Endodermal cell (in vitro differentiated cells): Measurements from ENCODE around the gene NME3. TPM values are rescaled to one million over a fixed set of nuclear protein-coding genes. Genes with fewer than 3 reads are reported as not detected.

Experiments
- DNase-seq: peaks from one replicate; pipeline ENCODE4 v3.0.0-alpha.2; 2017
- H3K27ac ChIP-seq: 2 replicates; pipeline ENCODE4 v1.5.1; 2013; ENCODE audit warnings: mild to moderate bottlenecking, low read depth, low read length, moderate library complexity
- H3K27me3 ChIP-seq: 2 replicates; pipeline ENCODE4 v1.6.1; 2013; ENCODE audit warnings: mild to moderate bottlenecking, low read length, moderate library complexity; ENCODE audit not compliant: insufficient read depth, control insufficient read depth, poor library complexity, severe bottlenecking
- H3K36me3 ChIP-seq: 2 replicates; pipeline ENCODE4 v1.7.0; 2013; ENCODE audit warnings: mild to moderate bottlenecking, low read length, moderate library complexity; ENCODE audit not compliant: control insufficient read depth, insufficient read depth
- H3K4me1 ChIP-seq: one replicate; pipeline ENCODE4 v1.7.0; 2013; ENCODE audit warnings: low read length; ENCODE audit not compliant: control insufficient read depth, insufficient read depth
- H3K4me3 ChIP-seq: 2 replicates; pipeline ENCODE4 v1.5.1; 2013; ENCODE audit warnings: mild to moderate bottlenecking, low read length, moderate library complexity
- H3K9ac ChIP-seq: 2 replicates; pipeline ENCODE4 v1.6.1; 2013; ENCODE audit warnings: mild to moderate bottlenecking, low read length, moderate library complexity; ENCODE audit not compliant: poor library complexity, severe bottlenecking; ENCODE audit errors: extremely low read depth
- H3K9me3 ChIP-seq: 2 replicates; pipeline ENCODE4 v1.6.1; 2013; ENCODE audit warnings: mild to moderate bottlenecking, low read length, moderate library complexity; ENCODE audit not compliant: control insufficient read depth
- H3K27ac Mint-ChIP-seq: 2 replicates; pipeline ENCODE4 v1.8.0; 2020; ENCODE audit warnings: mixed read lengths
- H3K27me3 Mint-ChIP-seq: 2 replicates; pipeline ENCODE4 v1.8.0; 2021; ENCODE audit warnings: mild to moderate bottlenecking, mixed read lengths; ENCODE audit not compliant: insufficient read depth
- H3K36me3 Mint-ChIP-seq: 2 replicates; pipeline ENCODE4 v1.8.0; 2020; ENCODE audit warnings: low read depth, mixed read lengths
- H3K4me1 Mint-ChIP-seq: 2 replicates; pipeline ENCODE4 v1.8.0; 2020; ENCODE audit warnings: mixed read lengths
- H3K4me3 Mint-ChIP-seq: 2 replicates; pipeline ENCODE4 v1.8.0; 2020; ENCODE audit warnings: mild to moderate bottlenecking, moderate library complexity, mixed read lengths
- H3K9me3 Mint-ChIP-seq: 2 replicates; pipeline ENCODE4 v1.8.0; 2020; ENCODE audit warnings: mild to moderate bottlenecking, mixed read lengths
- CTCF ChIP-seq: fragments of 200-600 bp; sonication (generic); conservative IDR thresholded peaks from 2 replicates; pipeline ENCODE4 v1.5.0; 2021; ENCODE audit warnings: antibody characterized with exemption, mild to moderate bottlenecking
- WGBS, 2 experiments: methylation state at CpG; one replicate each; pipeline versions ENCODE4 v1.1.5 to v1.1.7; 2013; ENCODE audit warnings: missing lambda C conversion rate in 2 of 2, mixed read lengths in 1 of 2; ENCODE audit not compliant: insufficient coverage in 1 of 2, insufficient read length in 1 of 2; 5-methylcytosine and 5-hydroxymethylcytosine counted together
- total RNA-seq, 2 donors: library from RNA; stranded (reverse); fragmentation: NEBNext Ultra II Directional in 1 of 2; extraction: Animal tissue kit (Norgen Biotek cat#: 25700) in 1 of 2; gene quantifications; 2 replicates in 1 of 2; 3 replicates in 1 of 2; pipeline ENCODE4 v1.2.1, GENCODE V29; 2021

NME3 gene
- total RNA-seq, 2 donors from 2014 or later: 70.3 to 73.6 TPM

GRCh38 chr16:1779234-1779701, 7.9 kb upstream of the NME3 start:
- peaks cover 11% of the 10 kb centered on the region for H3K36me3 Mint-ChIP-seq
- H3K4me3 Mint-ChIP-seq: no peak overlapping the region
- peaks cover 19% of the 10 kb centered on the region for H3K36me3 ChIP-seq
- H3K4me1 Mint-ChIP-seq: peaks cover 10% of the 10 kb centered on the region
- no peak overlapping the region for H3K27ac ChIP-seq
- no peaks in the 10 kb centered on the region for H3K27me3 ChIP-seq
- no peak overlapping the region for H3K4me3 ChIP-seq
- no peak for TF ChIP-seq CTCF
- peak overlapping the region; percentile 66 for H3K27ac Mint-ChIP-seq
- no peak for DNase-seq
- H3K9me3 Mint-ChIP-seq: no peaks in the 10 kb centered on the region
- no peaks in the 10 kb centered on the region for H3K9me3 ChIP-seq
- no peaks in the 10 kb centered on the region for H3K27me3 Mint-ChIP-seq
- no peak overlapping the region for H3K9ac ChIP-seq
- peaks cover 8% of the 10 kb centered on the region for H3K4me1 ChIP-seq
- 92% methylated on average over 4 to 8 of the region's 8 CpGs for WGBS, 2 experiments

GRCh38 chr16:1778200-1779179, 7.1 kb upstream of the NME3 start:
- 92 to 95% methylated on average over 21 to 33 of the region's 34 CpGs for WGBS, 2 experiments
- no peak overlapping the region for H3K4me3 Mint-ChIP-seq
- no peaks in the 10 kb centered on the region for H3K27me3 Mint-ChIP-seq
- DNase-seq: no peak
- H3K9ac ChIP-seq: no peak overlapping the region
- H3K4me1 Mint-ChIP-seq: peaks cover 10% of the 10 kb centered on the region
- H3K27ac Mint-ChIP-seq: peak overlapping the region; percentile 66
- no peak for TF ChIP-seq CTCF
- peaks cover 11% of the 10 kb centered on the region for H3K36me3 Mint-ChIP-seq
- no peaks in the 10 kb centered on the region for H3K9me3 Mint-ChIP-seq
- no peak overlapping the region for H3K4me3 ChIP-seq
- no peak overlapping the region for H3K27ac ChIP-seq
- H3K4me1 ChIP-seq: peaks cover 8% of the 10 kb centered on the region
- no peaks in the 10 kb centered on the region for H3K9me3 ChIP-seq
- no peaks in the 10 kb centered on the region for H3K27me3 ChIP-seq
- H3K36me3 ChIP-seq: peaks cover 19% of the 10 kb centered on the region

DNA sequence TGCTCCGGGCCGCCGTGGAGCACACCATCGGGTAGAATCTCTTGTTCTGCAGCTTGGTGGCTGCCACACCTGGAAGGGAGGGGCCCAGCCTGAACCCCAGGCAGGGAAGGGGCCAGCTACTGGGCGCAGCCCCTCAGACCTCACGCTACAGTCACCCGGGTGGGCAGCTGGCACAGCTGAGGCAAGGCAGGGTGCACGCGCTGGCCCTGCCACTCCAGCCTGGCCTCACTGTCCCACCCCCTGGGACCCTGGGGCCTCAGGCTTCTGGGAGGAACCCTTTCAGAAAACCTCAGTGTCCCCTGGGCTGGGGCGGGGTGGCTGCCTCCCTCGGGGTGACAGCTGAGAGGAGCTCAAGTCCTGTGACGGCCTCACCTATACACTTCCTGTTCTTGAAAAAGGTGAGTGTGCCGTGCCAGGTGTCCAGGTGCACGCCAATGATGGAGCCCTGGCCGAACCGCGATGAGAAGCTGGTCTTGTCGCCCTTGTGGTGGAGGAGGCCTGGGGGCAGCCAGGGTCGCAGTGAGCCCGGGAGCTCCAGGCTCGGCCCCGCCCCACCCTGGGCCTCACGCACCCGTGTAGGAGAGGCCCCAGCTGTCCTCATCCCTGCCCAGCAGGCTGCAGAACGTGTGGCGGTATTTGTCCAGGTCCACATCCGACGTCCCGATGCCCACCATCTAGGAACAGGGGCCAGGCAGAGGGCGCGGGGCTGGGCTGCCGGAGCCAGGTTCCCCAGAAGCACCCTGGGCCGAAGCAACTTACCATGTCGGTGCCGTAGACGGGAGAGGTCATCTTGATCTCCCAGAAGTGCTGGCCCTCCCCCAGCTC, 6.2 kb upstream of the NME3 start:
- TF ChIP-seq CTCF: no peak
- Histone ChIP-seq H3K4me1 (peaks cover 8% of the 10 kb centered on the region), H3K4me3 (no peak overlapping the region), H3K27me3 (no peaks in the 10 kb centered on the region), H3K9me3 (no peaks in the 10 kb centered on the region), H3K27ac (no peak overlapping the region), H3K36me3 (peaks cover 19% of the 10 kb centered on the region), H3K9ac (no peak overlapping the region)
- Mint-ChIP-seq H3K4me1 (peaks cover 7% of the 10 kb centered on the region), H3K4me3 (no peak overlapping the region), H3K9me3 (no peaks in the 10 kb centered on the region), H3K27me3 (no peaks in the 10 kb centered on the region), H3K27ac (no peak overlapping the region), H3K36me3 (peaks cover 11% of the 10 kb centered on the region)
- DNase-seq: no peak
- 88 to 94% methylated on average over 31 to 36 of the region's 36 CpGs for WGBS, 2 experiments
